NT2/D1 (cell line): ENCODE data around the gene TOX2.

ENCODE experiments used
- SUZ12 ChIP-seq: IDR thresholded peaks from 2 replicates; pipeline ENCODE4 v1.6.1; 2011; ENCODE audit not compliant: insufficient read length, insufficient read depth; ENCODE audit errors: extremely low read depth
- YY1 ChIP-seq: IDR thresholded peaks from 2 replicates; pipeline ENCODE4 v1.6.1; 2011; ENCODE audit not compliant: insufficient read length, insufficient read depth
- ZNF274 ChIP-seq: IDR thresholded peaks from 2 replicates; pipeline ENCODE4 v1.6.1; 2011; ENCODE audit warnings: mild to moderate bottlenecking, low read depth, low read length

DNA sequence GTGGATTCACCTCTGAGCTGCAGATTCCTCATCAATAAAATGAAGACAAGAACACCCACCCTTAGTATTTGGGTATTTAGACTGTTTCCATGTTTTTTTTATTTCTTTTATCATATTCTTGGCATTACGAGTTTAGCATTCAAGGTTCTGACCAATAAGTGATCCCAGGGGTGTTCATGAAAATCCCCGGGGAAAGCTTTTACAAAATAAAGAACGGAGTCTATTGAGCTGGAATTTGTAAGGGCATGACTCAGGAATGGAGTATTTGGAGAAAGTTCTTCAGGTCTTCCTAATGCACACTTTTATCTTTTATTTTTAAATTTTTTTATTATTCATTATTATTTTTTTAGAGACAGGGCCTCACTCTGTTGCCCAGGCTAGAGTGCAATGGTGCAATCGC, 19.4 kb upstream of the TOX2 start:
- TF ChIP-seq YY1 (no peak), SUZ12 (no peak), ZNF274 (no peak)
